HG03457 (cell line): Measurements from ENCODE around the gene LEMD2.
"Not testable (repeated sequence)": the region's sequence is repeated elsewhere in the genome, so short reads cannot be mapped to it uniquely, and the experiment has no call there.

Source experiments
- ATAC-seq: cut with Tn5 transposase; IDR thresholded peaks from one replicate; pipeline ENCODE4 v1.9.1; 2021; ENCODE audit warnings: moderate number of reproducible peaks; ENCODE audit not compliant: unreplicated experiment

The LEMD2 gene

GRCh38 chr6:33788694-33789549, at the start of gene LEMD2:
TSS of gene LEMD2 (minus strand) at chr6:33789130. CDS start at chr6:33789116, 14 bp downstream.
- peak; percentile 68 for ATAC-seq

- ATAC-seq = no peak
Observed at GRCh38 chr6:33837971-33838665, 49.2 kb upstream of the LEMD2 start.

- ATAC-seq = no peak
Observed at GRCh38 chr6:33836806-33837469, 48.0 kb upstream of the LEMD2 start.

GRCh38 chr6:33834401-33835392, 45.8 kb upstream of the LEMD2 start:
- ATAC-seq = no peak

GRCh38 chr6:33833599-33833998, 44.7 kb upstream of the LEMD2 start:
- ATAC-seq = no peak

GRCh38 chr6:33832831-33833230, 43.9 kb upstream of the LEMD2 start:
- not testable (repeated sequence) for ATAC-seq

GRCh38 chr6:33831725-33832124, 42.8 kb upstream of the LEMD2 start:
- ATAC-seq = not testable (repeated sequence)

GRCh38 chr6:33830635-33831240, 41.8 kb upstream of the LEMD2 start:
- ATAC-seq = no peak

- ATAC-seq = no peak
Observed at GRCh38 chr6:33828764-33829731, 40.1 kb upstream of the LEMD2 start.

- ATAC-seq = no peak
Observed at GRCh38 chr6:33828452-33828763, 39.5 kb upstream of the LEMD2 start.

GRCh38 chr6:33827546-33828451, 38.9 kb upstream of the LEMD2 start:
- ATAC-seq = no peak

- no peak for ATAC-seq
Observed at GRCh38 chr6:33826537-33826936, 37.6 kb upstream of the LEMD2 start.

GRCh38 chr6:33824461-33825154, 35.7 kb upstream of the LEMD2 start:
- no peak for ATAC-seq

GRCh38 chr6:33823806-33824205, 34.9 kb upstream of the LEMD2 start:
- no peak for ATAC-seq

GRCh38 chr6:33822575-33823395, 33.9 kb upstream of the LEMD2 start:
- ATAC-seq = no peak

GRCh38 chr6:33820784-33821520, 32.0 kb upstream of the LEMD2 start:
- ATAC-seq = no peak
